HepG2 (cell line): ENCODE measurements around the gene FGFR3. TPM values are rescaled to one million over a fixed set of nuclear protein-coding genes. Genes with fewer than 3 reads are reported as not detected.
A peak's percentile ranks its signal among the peaks of the same experiment; 100 is the strongest.

ENCODE experiments used
- ARNTL ChIP-seq: sonication (generic); formaldehyde crosslinking; IDR thresholded peaks from 2 replicates; pipeline ENCODE4 v1.4.0; 2020; ENCODE audit warnings: mild to moderate bottlenecking, missing genetic modification reagents
- ATM ChIP-seq: fragments of 450-650 bp; IDR thresholded peaks from 2 replicates; pipeline ENCODE4 v1.7.1; 2017; ENCODE audit warnings: mild to moderate bottlenecking, borderline replicate concordance
- BRCA1 ChIP-seq: sonication (generic); formaldehyde crosslinking; IDR thresholded peaks from 2 replicates; pipeline ENCODE4 v1.4.0; 2020; ENCODE audit warnings: missing genetic modification reagents
- BRD4 ChIP-seq: sonication (generic); formaldehyde crosslinking; IDR thresholded peaks from 2 replicates; pipeline ENCODE4 v1.4.0; 2020; ENCODE audit warnings: missing genetic modification reagents
- E2F5 ChIP-seq: sonication (generic); formaldehyde crosslinking; conservative IDR thresholded peaks from 2 replicates; pipeline ENCODE4 v1.4.0; 2020; ENCODE audit warnings: missing genetic modification reagents
- FOXK1 ChIP-seq: sonication (generic); formaldehyde crosslinking; IDR thresholded peaks from 2 replicates; pipeline ENCODE4 v1.4.0; 2020; ENCODE audit warnings: low read depth, missing genetic modification reagents, borderline replicate concordance
- MIER3 ChIP-seq: IDR thresholded peaks from 2 replicates; pipeline ENCODE4 v1.6.1; 2016; ENCODE audit warnings: missing compliant biosample characterization, borderline replicate concordance
- NR3C1 ChIP-seq: sonication (generic); formaldehyde crosslinking; IDR thresholded peaks from 2 replicates; pipeline ENCODE4 v1.4.0; 2020; ENCODE audit warnings: missing genetic modification reagents
- RARG ChIP-seq: sonication (generic); formaldehyde crosslinking; IDR thresholded peaks from 2 replicates; pipeline ENCODE4 v1.4.0; 2020; ENCODE audit warnings: low read depth, mild to moderate bottlenecking, missing genetic modification reagents
- REXO4 ChIP-seq: sonication (generic); formaldehyde crosslinking; IDR thresholded peaks from 2 replicates; pipeline ENCODE4 v1.8.0; 2022; ENCODE audit warnings: missing genetic modification reagents, mild to moderate bottlenecking, borderline replicate concordance
- SCMH1 ChIP-seq: sonication (generic); formaldehyde crosslinking; IDR thresholded peaks from 2 replicates; pipeline ENCODE4 v1.9.0; 2021; ENCODE audit warnings: missing genetic modification reagents, mild to moderate bottlenecking, borderline replicate concordance
- SP140L ChIP-seq: sonication (generic); formaldehyde crosslinking; IDR thresholded peaks from 2 replicates; pipeline ENCODE4 v1.4.0; 2020; ENCODE audit warnings: missing genetic modification reagents, borderline replicate concordance
- SRSF4 ChIP-seq: fragments of 200-400 bp; formaldehyde crosslinking; IDR thresholded peaks from one replicate; pipeline ENCODE4 v1.6.1; 2018; ENCODE audit warnings: mild to moderate bottlenecking, low read depth, low read length, moderate library complexity; ENCODE audit not compliant: poor library complexity, severe bottlenecking
- SSRP1 ChIP-seq: IDR thresholded peaks from 2 replicates; pipeline ENCODE4 v1.6.1; 2016; ENCODE audit warnings: control low read depth
- TEAD2 ChIP-seq: sonication (generic); formaldehyde crosslinking; IDR thresholded peaks from 2 replicates; pipeline ENCODE4 v1.9.0; 2021; ENCODE audit warnings: missing genetic modification reagents
- ZNF253 ChIP-seq: sonication (generic); formaldehyde crosslinking; IDR thresholded peaks from 2 replicates; pipeline ENCODE4 v1.8.0; 2022; ENCODE audit warnings: mild to moderate bottlenecking, missing genetic modification reagents, borderline replicate concordance
- ZNF275 ChIP-seq: sonication (generic); formaldehyde crosslinking; IDR thresholded peaks from 2 replicates; pipeline ENCODE4 v1.8.0; 2022; ENCODE audit warnings: missing genetic modification reagents, mild to moderate bottlenecking, inconsistent platforms, borderline replicate concordance
- ZNF33B ChIP-seq: sonication (generic); formaldehyde crosslinking; IDR thresholded peaks from 2 replicates; pipeline ENCODE4 v1.5.1; 2020; ENCODE audit warnings: mild to moderate bottlenecking, missing genetic modification reagents
- ZNF460 ChIP-seq: sonication (generic); formaldehyde crosslinking; IDR thresholded peaks from 2 replicates; pipeline ENCODE4 v1.5.1; 2020; ENCODE audit warnings: missing genetic modification reagents, mild to moderate bottlenecking, borderline replicate concordance
- ZNF619 ChIP-seq: sonication (generic); formaldehyde crosslinking; IDR thresholded peaks from 2 replicates; pipeline ENCODE4 v1.4.0; 2020; ENCODE audit warnings: mild to moderate bottlenecking, missing genetic modification reagents
- polyA plus RNA-seq, 8 experiments: library from polyadenylated mRNA; depleted of rRNA in 3 of 8; stranded (reverse) in 7 of 8; unstranded in 1 of 8; fragments of >200 nt; fragmentation: Illumina TruSeq in 4 of 8; extraction: Trizol in 4 of 8; gene quantifications; 2 replicates each; pipeline versions ENCODE4 v1.2.1 to v1.2.3, GENCODE V29; 2011 to 2016; ENCODE audit warnings: low read depth in 4 of 8, missing spikeins in 1 of 8, mixed read lengths in 1 of 8; ENCODE audit not compliant: insufficient read depth in 1 of 8
- total RNA-seq, 5 experiments: library from RNA; depleted of rRNA; stranded (reverse); fragments of >200 nt; fragmentation: Illumina TruSeq; extraction: Trizol; gene quantifications; 2 replicates each; pipeline ENCODE4 v1.2.3, GENCODE V29; 2016; ENCODE audit warnings: low read depth in 1 of 5
- TF ChIP-seq, protein P1 (sequence below): sonication (generic); formaldehyde crosslinking; IDR thresholded peaks from 2 replicates; pipeline ENCODE4 v1.9.0; 2021; ENCODE audit warnings: missing genetic modification reagents, borderline replicate concordance
- TF ChIP-seq, protein P2 (sequence below): sonication (generic); formaldehyde crosslinking; IDR thresholded peaks from 2 replicates; pipeline ENCODE4 v1.9.0; 2021; ENCODE audit warnings: mild to moderate bottlenecking, missing genetic modification reagents

The FGFR3 gene
- total and polyA plus RNA-seq, 2 of the 13 experiments (the other 11 are each of a cell fraction or from before 2014, with no cell fraction given) = 103 to 109 TPM

- TF ChIP-seq, protein P1, sequence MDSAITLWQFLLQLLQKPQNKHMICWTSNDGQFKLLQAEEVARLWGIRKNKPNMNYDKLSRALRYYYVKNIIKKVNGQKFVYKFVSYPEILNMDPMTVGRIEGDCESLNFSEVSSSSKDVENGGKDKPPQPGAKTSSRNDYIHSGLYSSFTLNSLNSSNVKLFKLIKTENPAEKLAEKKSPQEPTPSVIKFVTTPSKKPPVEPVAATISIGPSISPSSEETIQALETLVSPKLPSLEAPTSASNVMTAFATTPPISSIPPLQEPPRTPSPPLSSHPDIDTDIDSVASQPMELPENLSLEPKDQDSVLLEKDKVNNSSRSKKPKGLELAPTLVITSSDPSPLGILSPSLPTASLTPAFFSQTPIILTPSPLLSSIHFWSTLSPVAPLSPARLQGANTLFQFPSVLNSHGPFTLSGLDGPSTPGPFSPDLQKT (CRISPR knock-in tag) = no peak
- TF ChIP-seq ZNF275 (CRISPR knock-in tag) (no peak), MIER3 (CRISPR knock-in tag) (no peak), ATM (no peak), RARG (CRISPR knock-in tag) (no peak), BRD4 (CRISPR knock-in tag) (no peak), ZNF619 (CRISPR knock-in tag) (no peak), ZNF460 (CRISPR knock-in tag) (no peak), ZNF253 (no peak), NR3C1 (no peak), BRCA1 (CRISPR knock-in tag) (no peak), FOXK1 (CRISPR knock-in tag) (peak; percentile 24; the same call in 1 of the 2 replicates), TEAD2 (CRISPR knock-in tag) (no peak), SP140L (CRISPR knock-in tag) (no peak), SCMH1 (CRISPR knock-in tag) (no peak), SSRP1 (no peak), REXO4 (CRISPR knock-in tag) (no peak), ARNTL (CRISPR knock-in tag) (0 out of 2 replicates have a peak, but pooled peaks have one; percentile 42), SRSF4 (no peak), E2F5 (CRISPR knock-in tag) (no peak), ZNF33B (CRISPR knock-in tag) (0 out of 2 replicates have a peak, but pooled peaks have one; percentile 50)
- TF ChIP-seq, protein P2, sequence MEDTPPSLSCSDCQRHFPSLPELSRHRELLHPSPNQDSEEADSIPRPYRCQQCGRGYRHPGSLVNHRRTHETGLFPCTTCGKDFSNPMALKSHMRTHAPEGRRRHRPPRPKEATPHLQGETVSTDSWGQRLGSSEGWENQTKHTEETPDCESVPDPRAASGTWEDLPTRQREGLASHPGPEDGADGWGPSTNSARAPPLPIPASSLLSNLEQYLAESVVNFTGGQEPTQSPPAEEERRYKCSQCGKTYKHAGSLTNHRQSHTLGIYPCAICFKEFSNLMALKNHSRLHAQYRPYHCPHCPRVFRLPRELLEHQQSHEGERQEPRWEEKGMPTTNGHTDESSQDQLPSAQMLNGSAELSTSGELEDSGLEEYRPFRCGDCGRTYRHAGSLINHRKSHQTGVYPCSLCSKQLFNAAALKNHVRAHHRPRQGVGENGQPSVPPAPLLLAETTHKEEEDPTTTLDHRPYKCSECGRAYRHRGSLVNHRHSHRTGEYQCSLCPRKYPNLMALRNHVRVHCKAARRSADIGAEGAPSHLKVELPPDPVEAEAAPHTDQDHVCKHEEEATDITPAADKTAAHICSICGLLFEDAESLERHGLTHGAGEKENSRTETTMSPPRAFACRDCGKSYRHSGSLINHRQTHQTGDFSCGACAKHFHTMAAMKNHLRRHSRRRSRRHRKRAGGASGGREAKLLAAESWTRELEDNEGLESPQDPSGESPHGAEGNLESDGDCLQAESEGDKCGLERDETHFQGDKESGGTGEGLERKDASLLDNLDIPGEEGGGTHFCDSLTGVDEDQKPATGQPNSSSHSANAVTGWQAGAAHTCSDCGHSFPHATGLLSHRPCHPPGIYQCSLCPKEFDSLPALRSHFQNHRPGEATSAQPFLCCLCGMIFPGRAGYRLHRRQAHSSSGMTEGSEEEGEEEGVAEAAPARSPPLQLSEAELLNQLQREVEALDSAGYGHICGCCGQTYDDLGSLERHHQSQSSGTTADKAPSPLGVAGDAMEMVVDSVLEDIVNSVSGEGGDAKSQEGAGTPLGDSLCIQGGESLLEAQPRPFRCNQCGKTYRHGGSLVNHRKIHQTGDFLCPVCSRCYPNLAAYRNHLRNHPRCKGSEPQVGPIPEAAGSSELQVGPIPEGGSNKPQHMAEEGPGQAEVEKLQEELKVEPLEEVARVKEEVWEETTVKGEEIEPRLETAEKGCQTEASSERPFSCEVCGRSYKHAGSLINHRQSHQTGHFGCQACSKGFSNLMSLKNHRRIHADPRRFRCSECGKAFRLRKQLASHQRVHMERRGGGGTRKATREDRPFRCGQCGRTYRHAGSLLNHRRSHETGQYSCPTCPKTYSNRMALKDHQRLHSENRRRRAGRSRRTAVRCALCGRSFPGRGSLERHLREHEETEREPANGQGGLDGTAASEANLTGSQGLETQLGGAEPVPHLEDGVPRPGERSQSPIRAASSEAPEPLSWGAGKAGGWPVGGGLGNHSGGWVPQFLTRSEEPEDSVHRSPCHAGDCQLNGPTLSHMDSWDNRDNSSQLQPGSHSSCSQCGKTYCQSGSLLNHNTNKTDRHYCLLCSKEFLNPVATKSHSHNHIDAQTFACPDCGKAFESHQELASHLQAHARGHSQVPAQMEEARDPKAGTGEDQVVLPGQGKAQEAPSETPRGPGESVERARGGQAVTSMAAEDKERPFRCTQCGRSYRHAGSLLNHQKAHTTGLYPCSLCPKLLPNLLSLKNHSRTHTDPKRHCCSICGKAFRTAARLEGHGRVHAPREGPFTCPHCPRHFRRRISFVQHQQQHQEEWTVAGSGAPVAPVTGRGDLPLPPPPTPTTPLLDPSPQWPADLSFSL (CRISPR knock-in tag) = no peak
Observed at GRCh38 chr4:1802151-1802715, 9.1 kb downstream of the FGFR3 start (continued).
